GM19193 (cell line): ENCODE data around the gene SAMD4A.

Experiments used
- POLR2A ChIP-seq: IDR thresholded peaks from 4 replicates; pipeline ENCODE4 v1.6.1; 2011; ENCODE audit not compliant: insufficient read depth, insufficient read length; ENCODE audit errors: extremely low read depth

The SAMD4A gene

GRCh38 chr14:54715811-54716210, 148.9 kb downstream of the SAMD4A start:
- no peak for TF ChIP-seq POLR2A

- TF ChIP-seq POLR2A: no peak
Observed at GRCh38 chr14:54716862-54717261, 149.9 kb downstream of the SAMD4A start.

- TF ChIP-seq POLR2A: no peak
Observed at GRCh38 chr14:54718046-54718445, 151.1 kb downstream of the SAMD4A start.

- no peak for TF ChIP-seq POLR2A
Observed at GRCh38 chr14:54719406-54719805, 152.5 kb downstream of the SAMD4A start.

GRCh38 chr14:54722791-54723432, 156.0 kb downstream of the SAMD4A start:
- TF ChIP-seq POLR2A: no peak

GRCh38 chr14:54724123-54724522, 157.2 kb downstream of the SAMD4A start:
- TF ChIP-seq POLR2A: no peak

GRCh38 chr14:54724676-54725325, 157.9 kb downstream of the SAMD4A start:
- TF ChIP-seq POLR2A: no peak

GRCh38 chr14:54725998-54726397, 159.1 kb downstream of the SAMD4A start:
- no peak for TF ChIP-seq POLR2A

- no peak for TF ChIP-seq POLR2A
Observed at GRCh38 chr14:54727929-54728328, 161.0 kb downstream of the SAMD4A start.

- TF ChIP-seq POLR2A: no peak
Observed at GRCh38 chr14:54728700-54729527, 162.0 kb downstream of the SAMD4A start.

- no peak for TF ChIP-seq POLR2A
Observed at GRCh38 chr14:54730156-54730961, 163.4 kb downstream of the SAMD4A start.

GRCh38 chr14:54734966-54735365, 168.0 kb downstream of the SAMD4A start:
- TF ChIP-seq POLR2A: no peak

GRCh38 chr14:54735424-54735823, 168.5 kb downstream of the SAMD4A start:
- no peak for TF ChIP-seq POLR2A

GRCh38 chr14:54737132-54737711, 170.3 kb downstream of the SAMD4A start:
- TF ChIP-seq POLR2A: no peak
